Measurements from ENCODE around the gene UGGT2.
"Not testable (repeated sequence)": the region's sequence is repeated elsewhere in the genome, so short reads cannot be mapped to it uniquely, and the experiment has no call there.

The UGGT2 gene

DNA sequence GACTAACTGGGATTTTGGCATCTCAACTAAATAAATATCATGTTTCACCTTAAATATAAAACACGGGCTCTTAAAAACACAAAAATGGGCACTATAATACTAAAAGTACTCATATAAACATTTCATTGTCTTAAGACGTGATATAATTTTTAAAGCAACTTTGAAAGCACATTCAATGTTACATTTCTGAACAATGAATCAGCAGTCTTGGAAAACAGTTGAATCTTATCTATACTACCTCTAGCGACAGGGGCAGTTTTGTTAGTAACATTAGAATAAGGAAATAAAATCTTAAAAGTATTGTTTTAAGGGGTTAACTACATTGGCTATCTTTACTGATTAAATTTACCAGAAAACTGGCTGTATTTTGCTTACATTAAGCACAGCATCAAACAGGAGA, 156.9 kb downstream of the UGGT2 start:
- DNase-seq (ENCODE audit: low spot score) = no peak

DNA sequence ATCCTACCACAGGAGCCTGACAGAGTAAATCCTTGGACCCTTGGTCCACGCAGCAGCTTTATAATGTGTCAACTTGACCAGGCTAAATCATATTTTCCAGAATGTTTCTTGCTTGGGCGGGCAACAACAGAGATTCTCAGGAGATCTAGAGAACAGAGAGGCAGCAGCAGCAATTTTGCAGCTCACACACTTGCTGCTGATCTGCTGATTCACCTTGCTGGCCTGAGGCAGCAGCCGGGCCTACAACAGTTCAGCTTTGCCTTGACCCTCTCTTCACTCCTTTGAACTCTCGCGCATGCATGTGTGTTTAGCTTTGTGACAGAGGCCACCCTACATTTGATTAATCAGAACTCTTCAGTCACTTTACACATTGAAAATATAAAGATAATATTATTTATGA, 159.3 kb downstream of the UGGT2 start:
- DNase-seq (ENCODE audit: low spot score) = no peak

DNA sequence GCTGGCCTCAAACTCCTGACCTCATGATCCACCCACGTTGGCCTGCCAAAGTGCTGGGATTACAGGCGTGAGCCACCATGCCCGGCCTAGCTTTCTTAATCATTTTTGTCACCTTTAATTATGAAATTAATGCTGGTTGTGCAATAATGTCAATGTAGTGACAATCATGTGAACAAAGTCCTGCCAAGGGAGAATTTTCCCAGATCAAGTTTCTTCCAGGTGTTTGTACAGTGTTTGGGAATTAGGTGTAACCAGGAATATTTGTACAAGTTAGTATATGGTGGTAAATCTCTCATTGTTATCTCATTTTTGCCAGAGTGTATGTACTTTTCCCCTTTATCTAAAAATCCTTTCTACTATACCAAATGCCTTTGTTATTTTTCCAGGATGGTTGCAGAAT, 171.1 kb downstream of the UGGT2 start:
- no peak for DNase-seq (ENCODE audit: low spot score)

DNA sequence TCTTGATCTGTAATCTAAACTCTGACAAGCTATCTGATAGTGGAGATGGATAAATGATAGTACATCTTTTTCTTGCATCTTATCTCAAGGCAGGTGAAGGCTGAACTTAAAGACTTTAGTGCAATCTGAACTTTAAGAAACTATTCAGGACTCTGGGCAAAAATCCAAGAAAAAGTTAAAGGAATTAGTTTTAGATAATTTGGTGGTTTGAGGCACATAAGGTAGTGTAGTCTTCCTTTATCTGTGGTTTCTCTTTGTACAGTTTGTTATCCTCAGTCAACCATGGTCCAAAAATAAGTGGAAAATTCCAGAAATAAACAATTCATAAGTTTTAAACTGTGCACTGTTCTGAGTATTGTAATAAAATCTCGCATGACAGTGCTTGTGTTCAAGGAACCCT, 172.9 kb downstream of the UGGT2 start:
- DNase-seq (ENCODE audit: low spot score) = no peak

DNA sequence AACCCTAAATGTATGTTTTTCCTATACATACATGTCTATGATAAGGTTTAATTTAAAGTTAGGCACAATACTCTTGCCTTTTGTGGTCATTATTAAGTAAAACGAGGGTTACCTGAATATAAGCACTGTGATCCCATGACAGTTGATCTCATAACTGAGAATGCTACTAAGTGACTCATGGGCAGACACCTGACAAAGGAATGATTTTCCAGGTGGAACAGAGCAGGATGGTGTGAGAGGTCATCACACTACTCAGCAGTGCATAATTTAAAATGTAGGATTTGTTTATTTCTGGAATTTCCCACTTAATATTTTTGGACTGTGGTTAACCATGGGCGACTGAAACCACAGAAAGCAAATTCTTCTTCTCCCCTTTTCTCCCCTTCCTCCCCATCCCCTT, 178.9 kb downstream of the UGGT2 start:
- DNase-seq (ENCODE audit: low spot score) = no peak

DNA sequence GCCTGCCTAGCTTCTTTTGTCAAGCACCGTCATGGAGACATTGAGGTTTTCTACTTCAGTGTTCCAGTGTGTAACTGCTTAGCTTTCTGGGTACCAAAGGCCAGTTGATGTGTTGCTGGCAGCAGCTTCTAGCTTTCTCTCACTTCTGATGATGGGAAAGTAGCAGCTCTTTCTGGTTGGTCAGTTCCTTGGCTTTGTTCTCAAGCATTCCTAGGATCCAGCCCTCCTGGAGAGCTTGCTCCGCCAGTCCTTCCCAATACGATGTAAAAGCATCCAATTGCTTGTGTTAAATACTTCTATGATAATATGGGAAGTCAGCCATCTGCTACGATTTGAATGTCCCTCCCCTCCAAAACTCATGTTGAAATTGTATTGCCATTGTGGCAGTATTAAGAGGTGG, 182.8 kb downstream of the UGGT2 start:
- DNase-seq (ENCODE audit: low spot score) = no peak

DNA sequence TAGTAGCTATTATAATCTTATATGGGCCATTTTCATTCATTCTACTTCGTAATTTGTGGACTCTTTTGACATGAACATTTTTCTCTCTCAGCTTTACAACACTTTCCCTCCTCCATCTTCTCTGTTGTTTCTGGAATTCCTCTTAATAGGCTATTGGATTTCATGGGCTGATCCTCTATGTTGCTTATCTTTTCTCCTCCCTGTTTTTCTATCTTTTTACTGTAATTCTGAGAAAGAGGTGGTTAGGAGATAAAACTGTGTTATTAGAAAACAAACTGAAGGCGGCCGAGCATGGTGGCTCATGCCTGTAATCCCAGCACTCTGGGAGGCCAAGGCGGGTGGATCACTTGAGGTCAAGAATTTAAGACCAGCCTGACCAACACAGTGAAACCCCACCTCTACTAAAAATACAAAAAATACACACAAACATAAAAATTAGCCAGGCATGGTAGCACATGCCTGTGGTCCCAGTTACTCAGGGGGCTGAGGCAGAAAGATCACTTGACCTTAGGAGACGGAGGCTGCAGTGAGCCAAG, 188.1 kb downstream of the UGGT2 start:
- DNase-seq (ENCODE audit: low spot score) = no peak

DNA sequence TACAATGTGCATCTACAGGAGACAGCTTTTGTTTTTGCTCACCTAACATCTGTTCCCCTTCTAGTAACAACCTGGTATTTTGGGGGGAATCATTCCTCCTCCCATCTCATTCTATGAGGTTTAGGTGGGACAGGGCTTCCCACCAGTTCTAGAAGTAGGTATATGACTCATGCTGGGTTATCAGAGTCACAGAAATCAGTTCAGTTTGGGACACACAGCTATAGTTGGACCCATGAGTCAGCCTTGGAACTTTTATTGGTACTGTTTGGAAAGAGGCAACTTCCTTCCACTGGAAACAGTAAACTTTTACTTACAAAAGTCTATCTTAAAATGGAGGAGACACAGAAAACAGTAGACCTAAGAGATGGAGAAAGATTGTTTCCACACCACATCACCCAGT, 190.8 kb downstream of the UGGT2 start:
- no peak for DNase-seq (ENCODE audit: low spot score)

DNA sequence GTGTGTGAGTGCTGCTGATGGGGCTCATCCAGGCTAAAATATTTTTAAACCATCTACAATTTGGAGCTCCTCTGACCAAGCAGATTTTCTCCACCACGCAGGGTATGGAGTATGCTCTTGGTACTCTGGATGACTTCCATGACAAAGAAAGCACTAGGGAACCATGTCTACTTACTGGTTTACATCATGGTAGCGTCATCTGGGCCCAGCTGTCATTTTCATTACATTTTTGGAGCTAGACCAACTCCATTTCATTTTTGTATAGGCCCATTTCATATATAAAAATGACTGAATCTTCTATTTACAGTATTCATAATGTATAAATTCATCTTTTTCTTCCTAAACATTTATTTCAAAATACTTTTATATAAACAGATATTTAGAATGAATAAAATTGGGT, 191.9 kb downstream of the UGGT2 start:
- no peak for DNase-seq (ENCODE audit: low spot score)

DNA sequence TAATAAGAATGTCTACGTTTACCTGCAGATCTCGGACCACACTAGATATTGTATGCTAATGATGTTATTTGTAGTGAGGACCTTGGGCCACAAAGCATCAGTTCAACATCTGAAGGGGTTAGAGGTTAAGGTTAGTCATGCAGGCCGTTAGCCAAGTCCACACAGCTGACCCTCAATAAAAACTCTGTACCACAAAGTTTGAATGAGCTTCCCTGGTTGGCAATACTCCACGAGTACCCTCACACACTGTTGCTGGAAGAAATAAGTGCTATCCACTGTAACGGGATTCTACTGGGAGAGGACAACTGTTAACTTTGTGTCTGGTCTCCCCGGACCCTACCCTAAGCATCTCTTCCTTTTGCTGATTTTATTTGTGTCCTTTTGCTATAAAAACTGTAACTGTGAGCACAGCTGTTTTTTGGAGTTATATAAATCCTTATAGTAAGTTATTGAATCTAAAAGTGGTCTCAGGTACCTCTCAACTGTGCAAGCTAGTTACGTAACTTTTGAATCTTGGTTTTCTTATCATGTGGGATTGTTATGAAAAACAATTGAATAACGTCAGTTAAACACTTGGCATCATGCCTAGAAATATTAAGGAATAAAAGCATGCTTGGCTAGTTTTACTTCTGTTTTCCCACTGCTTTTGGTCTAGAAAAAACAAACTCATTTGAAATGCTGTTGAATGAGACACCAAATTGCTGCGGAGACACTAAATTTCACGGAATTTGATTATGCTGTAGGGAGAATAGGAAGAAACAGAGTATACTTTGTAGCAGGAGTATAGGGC, 194.7 kb downstream of the UGGT2 start:
- no peak for DNase-seq (ENCODE audit: low spot score)

DNA sequence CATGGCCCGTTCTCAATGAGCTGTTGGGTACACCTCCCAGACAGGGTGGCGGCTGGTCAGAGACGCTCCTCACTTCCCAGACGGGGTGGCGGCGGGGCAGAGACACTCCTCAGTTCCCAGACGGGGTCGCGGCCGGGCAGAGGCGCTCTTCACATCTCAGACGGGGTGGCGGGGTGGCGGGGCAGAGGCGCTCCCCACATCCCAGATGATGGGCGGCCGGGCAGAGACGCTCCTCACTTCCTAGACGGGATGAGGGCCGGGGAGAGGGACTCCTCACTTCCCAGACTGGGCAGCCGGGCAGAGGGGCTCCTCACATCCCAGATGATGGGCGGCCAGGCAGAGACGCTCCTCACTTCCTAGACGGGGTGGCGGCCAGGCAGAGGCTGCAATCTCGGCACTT, 207.5 kb downstream of the UGGT2 start:
- not testable (repeated sequence) for DNase-seq (ENCODE audit: low spot score)

DNA sequence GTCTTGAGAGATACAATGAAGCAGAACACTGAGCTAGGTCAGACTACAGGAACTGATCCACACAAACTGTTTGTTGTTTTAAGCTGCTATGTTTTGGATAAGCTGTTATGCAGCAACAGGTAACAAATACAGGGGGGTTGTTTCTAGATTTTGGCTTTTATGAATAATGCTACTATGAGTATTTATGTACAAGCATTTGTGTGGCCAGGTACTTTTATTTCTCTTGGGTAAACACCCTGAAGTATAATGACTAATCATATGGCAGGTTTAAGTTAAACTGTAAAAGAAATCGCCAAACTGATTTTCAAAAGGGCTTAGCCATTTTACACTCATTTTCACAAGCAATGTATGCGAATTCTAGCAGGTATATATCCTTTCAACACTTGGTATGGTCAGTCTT, 210.3 kb downstream of the UGGT2 start:
- no peak for DNase-seq (ENCODE audit: low spot score)

DNA sequence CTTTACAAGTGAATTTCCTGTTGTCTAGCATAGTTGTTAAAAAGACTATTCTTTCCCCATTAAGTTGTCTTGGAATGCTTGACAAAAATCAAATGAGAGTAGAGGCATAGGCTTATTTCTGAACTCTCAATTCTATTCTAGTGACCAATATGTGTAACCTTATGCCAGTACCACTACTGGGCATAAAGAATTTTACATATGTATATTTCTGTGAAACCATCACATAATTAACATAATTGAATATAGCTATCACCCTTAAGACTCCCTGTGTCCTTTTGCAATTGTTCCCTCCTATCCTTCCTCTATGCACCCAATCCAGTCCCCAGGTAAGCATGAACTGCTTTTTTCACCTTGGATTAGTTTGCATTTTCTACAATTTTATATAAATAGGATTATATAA, 211.3 kb downstream of the UGGT2 start:
- no peak for DNase-seq (ENCODE audit: low spot score)

DNA sequence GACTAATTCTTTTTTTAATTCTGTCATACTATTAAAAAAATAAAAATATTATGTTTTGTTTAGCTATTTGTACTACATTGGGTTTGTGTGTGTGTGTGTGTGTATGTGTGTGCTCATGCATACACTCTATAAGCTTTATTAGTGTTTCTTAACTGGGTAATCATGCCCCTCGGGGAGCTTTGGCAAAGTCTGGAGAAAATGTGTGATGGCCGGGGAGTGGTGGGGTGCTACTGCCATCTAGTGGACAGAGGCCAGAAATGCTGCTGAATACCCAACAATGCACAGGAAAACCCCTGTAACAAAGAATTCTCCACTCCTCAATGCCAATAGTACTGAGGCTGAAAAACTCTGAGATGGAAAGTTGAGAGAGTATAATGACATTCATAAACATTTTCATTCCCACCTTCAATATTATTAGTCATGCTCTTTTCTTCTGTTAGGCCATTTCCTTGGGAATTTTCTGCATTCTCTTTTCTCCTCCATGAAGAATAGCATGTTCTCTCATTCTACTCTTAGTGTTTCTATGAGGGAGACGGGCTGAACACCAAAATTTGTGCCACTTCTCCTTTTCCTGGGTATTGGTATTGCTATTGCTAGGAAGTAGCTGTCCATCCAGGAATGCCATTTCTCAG, 219.0 kb downstream of the UGGT2 start:
- DNase-seq (ENCODE audit: low spot score) = peak; percentile 59

DNA sequence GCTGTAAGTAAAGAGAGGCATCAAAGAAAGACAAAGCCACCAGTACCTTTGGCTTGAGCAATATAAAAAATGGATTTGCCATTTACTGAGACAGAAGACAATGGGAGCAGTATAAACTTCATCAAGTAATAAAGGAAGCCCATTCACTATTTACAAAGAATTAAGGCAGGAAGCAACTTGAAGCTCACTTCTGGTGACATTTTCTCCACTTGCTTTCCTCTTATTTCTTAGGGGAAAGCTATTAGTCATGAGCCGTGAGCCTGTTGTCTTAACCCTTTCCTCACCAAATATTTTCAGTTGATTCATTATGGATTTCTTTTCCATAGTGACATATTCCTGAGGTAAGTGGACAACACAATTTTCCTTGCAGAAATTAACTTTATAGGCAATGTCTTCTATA, 219.5 kb downstream of the UGGT2 start:
- no peak for DNase-seq (ENCODE audit: low spot score)

DNA sequence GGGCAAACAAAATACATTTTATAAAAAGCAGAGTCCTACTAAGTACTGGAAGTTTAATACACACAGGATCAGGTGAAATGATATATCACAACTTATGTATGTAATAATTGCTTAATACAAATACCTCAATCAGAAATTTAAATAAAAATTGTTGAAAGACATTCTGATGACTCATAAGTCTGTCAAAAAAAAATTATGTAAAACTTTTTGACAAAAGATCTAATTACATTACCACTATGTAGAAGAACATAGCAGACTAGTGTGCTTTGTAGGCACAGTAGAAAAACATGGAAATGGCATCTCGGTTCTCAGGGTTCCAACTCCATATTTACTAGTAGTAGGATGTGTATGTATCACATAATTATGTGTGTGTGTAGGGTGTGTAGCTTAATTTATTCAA, 220.1 kb downstream of the UGGT2 start:
- DNase-seq (ENCODE audit: low spot score) = no peak

DNA sequence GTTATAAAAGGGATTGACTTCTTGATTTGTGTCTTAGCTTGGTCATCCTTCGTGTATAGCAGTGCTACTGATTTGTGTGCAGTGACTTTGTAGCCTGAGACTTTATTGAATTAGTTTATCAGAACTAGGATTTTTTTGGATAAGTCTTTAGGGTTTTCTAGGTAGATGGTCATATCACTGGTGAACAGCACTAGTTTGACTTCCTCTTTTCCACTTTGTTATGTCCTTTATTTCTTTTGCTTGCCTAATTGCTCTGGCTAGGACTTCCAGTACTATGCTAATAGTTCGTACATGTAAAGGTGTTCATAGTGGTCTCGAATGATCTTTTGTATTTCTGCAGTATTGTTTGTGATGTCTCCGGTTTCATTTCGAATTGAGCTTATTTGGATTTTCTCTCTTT, 230.9 kb downstream of the UGGT2 start:
- no peak for DNase-seq (ENCODE audit: low spot score)

DNA sequence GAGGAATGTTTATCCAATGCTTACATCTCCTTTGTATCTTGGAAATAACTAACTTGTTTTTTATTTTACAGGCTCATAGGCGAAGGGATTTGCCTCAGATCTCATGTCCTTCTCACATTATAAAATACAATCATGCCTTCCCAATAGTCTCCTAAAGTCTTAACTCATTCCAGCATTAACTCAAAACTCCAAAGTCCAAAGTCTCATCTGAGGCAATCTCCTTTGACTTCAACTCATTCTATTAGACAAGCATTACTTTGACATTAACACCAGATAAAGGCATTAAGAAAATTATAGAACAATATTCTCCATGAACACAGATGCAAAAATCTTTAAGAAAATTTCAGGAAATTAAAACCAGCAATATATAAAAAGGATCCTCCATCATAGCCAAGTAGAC, 238.7 kb downstream of the UGGT2 start:
- no peak for DNase-seq (ENCODE audit: low spot score)

DNA sequence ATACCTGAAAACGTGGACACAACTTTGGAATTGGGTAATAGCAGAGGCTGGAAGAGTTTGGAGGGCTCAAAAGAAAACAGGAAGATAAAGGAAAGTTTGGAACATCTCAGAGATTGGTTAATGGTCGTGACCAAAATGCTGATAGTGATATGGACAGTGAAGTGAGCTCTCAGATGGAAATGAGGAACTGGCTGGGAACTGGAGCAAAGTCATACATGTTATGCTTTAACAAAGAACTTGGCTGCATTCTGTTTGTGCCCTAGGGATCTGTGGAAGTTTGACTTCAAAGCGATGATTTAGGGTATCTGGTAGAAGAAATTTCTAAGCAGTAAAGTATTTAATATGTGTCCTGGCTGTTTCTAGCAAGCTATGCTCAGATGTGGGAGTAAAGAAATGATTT, 240.1 kb downstream of the UGGT2 start:
- DNase-seq (ENCODE audit: low spot score) = no peak

DNA sequence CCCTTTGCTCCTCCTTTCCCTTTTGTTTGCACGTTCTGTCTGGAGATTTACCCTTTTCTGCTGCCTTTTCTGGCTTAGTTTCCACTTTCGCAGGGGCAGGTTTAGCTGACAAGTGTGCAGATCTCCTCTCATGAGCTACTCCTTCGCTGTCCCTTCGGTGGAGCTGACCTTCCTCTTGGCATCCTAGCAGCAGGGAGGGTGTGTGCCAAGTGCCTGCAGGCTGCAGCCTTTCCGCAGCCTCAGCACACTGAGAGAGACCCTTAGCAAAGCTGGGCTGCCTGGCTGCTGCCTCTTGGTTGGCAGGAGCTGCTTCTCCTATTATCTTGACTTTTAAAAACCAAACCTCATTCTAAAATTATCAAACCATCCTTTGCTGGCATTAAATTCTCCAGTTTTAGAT, 243.8 kb downstream of the UGGT2 start:
- no peak for DNase-seq (ENCODE audit: low spot score)

DNA sequence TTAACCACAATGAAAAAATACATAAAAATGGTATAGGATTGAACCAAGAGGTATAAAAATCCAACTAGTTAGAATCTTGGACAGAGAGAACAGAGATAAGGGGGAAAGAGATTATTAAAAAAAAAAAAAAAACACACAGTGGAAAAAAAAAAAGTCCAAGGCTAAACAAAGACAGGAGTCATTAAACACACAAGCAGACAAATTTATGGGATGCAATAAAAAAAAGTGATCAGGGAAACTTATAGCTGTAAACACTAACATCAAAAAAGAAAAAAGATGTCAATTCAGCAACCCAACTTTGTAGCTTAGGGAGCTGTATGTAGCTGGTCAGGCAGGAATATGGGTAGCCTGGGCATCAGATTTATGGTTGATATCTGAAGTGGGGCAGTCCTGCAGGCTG, 247.3 kb downstream of the UGGT2 start:
- DNase-seq (ENCODE audit: low spot score) = no peak

DNA sequence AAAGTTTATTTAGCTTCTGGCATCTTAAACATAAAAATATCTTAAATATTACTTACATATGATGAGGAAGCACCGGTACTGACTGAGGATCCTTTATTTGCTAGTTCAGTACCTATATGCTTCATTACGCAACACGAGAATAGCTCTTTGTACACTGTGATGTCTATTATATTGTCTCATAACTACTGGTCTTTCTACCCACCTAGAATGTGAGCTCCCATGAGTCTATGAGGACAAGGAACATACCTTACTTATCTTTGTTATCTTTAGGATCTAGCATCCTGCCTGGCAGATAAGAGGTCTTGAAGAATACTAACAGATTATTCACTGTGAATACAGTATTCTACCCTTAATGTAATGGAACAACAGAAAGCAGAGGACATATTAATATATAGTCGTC, 251.4 kb downstream of the UGGT2 start:
- no peak for DNase-seq (ENCODE audit: low spot score)

DNA sequence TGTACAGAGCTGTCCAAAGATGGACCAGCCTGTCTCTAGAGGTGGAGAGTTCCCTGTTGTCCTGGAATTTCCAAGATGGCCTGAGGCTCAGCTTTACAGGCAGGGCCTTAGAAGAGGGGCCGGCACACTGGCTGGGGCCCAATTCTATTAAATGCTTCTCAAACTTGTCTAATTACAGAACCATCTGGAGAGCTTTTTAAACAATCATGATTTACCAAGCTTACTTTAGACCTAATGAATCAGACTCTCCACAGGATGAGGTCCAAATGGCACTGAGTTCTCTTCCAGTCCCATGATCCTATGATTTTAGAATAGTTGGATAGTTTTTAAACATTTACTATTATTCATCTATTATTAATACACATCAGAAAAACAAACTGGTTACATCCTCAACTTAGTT, 252.8 kb downstream of the UGGT2 start:
- DNase-seq (ENCODE audit: low spot score) = no peak
